ENCODE results near the gene PAPSS2. TPM values are rescaled to one million over a fixed set of nuclear protein-coding genes. Genes with fewer than 3 reads are reported as not detected.

PAPSS2 gene
- total RNA-seq, 1 donor from 2014 or later: 2.0 TPM

DNA sequence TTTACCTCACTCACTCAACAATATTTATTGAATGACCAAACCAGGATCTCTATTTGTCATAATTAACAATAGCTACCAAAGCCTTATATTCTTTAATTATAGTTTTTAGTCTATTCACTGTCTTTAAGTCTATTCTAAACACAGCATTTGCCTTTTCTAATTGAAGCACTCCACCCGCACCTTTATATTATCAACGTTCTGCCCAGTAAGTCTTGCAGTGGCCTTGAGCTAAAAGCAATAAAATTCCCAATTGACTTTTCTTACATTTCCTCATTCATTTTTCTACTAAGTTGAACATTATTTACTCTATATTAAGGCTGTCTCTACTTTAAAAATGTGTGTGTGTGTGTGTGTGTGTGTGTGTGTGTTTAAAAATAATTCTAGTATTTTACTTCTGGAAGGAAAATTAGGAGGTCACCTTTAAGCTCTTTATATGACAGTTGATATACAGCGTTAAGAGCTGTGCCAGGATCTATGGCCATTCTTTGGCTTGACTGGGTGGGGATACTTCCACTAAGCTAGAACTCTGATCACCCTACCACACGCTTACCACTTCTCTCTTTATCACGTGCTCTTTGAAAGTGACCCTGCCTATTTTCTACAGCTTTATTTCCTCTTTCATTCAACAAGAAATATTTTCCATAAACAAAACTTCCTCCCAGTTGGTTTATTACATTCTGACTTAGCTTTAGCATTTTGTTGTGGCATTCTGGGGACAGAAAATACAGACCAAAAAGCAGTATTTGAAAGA, 8.8 kb downstream of the PAPSS2 start:
- DNase-seq (ENCODE audit: low spot score in 2 of 2) (no peak), FAIRE-seq (no peak)

DNA sequence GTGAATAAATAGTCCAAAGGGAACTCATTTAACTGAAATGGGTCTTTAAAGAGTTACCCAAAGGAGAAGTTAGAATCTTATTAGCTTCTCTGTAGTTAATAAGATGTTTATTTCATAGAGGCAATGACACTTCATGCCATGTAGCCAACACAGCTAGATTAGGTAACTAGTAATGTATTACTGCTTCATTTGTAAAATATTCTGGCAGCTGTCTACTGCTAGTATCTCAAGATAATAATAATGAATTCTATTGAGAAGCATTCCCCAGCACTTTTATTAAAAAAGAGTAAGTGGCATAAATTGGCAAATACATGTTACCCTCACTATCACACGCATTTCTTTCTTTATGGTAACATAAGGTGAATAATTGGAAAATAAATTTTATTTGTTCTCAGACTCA, 10.1 kb downstream of the PAPSS2 start:
- FAIRE-seq (no peak), DNase-seq (ENCODE audit: low spot score in 2 of 2) (no peak)

DNA sequence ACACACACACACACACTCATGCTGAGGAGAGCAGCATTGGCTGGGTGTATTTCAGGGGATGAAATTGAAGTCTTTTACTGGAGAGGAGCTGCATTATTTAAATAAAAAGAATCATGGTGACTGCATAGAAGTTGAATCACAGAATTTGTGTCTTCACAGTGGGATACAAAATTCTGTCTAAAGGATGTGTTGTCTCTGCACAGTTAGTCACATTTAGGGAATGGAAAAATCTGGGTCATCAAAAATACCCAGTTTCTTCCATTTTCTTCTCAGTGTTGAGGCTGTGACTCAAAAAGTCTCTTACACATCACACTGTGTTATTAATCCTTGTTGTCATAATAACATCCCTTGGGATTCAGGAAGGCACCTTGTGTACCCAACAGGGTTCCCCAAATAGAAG, 10.9 kb downstream of the PAPSS2 start:
- no peak for DNase-seq (ENCODE audit: low spot score in 2 of 2)
- no peak for FAIRE-seq

DNA sequence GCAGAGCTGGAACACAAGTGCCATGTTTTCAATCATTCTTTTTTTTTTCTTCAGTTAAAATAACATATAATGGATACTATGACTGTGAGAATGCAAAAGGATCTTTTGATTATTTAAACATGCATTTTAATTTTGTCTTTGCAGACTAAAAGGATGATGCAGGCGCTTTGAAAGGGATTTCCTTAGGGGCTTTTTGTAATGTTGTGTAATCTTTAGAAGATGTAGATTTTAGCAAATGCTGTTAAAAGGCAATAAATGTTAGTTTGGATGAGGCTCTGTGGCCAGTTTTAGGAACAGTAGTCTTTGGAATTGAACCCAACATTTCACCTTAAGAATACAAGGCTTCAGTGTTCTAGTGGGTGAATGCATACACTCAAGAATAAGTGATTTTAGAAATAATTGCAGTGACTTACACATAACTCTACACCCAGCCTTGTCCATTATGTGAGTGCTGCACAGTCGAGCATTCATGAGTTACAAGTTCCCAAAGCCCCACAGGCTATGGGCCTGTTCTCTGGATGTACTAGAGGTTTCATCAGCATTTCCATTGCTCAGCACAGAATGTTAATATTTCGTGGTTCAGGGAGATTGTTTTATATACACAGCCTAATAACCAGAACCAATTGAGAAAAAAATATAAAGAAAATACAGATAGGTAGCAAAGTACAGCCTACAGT, 11.6 kb downstream of the PAPSS2 start:
- no peak for FAIRE-seq
- DNase-seq (ENCODE audit: low spot score in 2 of 2): no peak

DNA sequence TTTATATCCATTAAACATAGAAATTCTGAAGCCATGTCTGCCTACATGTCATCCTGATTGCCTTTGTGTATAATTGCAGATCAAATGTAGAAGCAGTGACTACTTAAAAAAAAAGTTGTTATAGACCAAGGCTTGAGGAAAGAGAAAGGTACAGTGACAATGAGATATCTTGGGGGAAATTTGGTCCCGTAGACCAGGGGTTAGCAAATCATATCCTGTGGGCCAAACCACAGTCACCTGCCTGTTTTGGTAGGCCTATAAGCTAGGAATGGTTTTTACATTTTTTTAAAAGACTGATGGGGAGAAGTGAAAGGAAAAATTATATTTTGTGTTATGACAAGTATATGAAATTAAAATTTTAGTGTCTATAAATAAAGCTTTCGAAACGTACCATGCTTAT, 12.9 kb downstream of the PAPSS2 start:
- DNase-seq (ENCODE audit: low spot score in 2 of 2) (no peak), FAIRE-seq (no peak)

DNA sequence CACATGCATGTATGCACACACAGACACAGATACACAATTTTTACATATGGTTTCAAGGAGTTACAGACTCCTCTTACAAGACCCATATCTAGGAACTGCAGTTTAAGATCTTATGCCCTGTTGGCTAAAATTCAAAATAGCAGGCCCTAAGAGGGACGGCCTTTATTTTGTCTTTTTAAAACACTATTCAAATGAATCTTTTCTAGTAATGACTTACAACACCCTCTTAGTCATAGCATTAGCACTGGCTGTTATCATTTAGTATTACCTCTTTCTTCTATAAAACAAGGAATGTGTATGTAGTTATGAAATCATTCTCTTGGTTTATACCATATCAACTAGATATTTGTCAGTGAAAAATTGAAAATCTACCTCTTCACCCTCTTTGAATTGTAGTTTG, 15.3 kb downstream of the PAPSS2 start:
- DNase-seq (ENCODE audit: low spot score in 2 of 2) (no peak), FAIRE-seq (no peak)

DNA sequence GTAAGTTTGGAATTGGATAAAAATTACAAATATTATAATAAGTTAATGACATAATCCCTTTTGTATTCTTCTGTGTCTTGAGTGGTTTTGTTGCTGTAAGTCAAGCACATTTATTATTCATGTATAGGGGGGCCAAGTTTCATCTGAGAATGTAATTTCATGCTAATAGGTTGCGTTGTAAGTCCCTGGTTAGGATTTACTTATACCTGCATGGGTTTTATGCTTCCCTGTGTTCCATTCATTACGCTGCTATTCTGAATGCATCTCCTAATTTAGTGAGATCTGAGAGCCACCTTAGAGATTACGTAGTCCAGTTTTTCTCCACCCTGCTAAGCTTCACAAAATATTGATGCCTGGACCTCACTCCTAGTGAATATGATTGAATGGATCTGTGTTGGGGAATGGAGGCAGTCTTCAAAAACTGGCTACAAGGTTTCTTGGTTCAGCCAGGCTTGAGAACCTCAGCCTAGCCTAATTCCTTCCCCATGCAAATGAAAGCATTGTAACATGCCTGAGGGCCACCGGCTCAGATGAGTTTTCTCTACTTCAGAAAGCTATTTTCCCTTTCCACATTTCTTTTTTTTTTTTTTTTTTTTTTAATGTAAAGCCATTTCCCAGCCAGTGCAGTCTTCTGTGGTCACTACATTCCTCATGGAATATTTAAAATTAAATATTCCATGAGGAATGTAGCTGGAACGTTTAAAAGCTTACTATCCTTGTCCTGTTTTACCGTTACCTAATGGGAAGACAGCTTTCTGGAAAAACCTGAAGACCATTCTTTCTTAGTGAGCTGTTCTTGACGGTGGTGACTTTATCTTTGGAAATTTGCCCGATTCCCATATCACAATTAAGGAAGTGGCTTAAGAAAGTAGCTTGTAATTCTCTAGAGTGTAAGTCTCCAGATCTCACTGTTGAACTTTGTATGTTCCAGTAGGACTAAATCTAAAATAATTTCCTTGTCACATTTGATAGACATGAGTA, 16.0 kb downstream of the PAPSS2 start:
- FAIRE-seq (no peak), DNase-seq (ENCODE audit: low spot score in 2 of 2) (no peak)

DNA sequence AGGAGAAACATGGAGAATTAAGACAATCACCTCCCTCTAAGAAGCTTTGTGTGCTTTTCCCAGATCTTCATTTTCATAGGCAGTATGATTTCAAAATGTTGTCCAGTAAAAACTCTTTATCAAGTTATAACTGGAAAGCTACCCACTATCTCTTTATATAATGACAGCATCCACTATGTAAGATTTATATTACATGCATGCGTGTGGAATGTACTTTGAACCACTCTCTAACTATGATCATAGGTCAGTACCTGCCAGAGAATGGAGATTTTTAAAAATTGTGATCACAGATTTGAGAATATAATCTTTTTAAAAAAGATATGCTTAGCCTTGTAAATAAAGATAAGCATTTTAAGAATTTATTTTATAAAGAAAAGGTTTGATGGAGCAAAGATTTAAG, 17.9 kb downstream of the PAPSS2 start:
- DNase-seq (ENCODE audit: low spot score in 2 of 2): no peak
- no peak for FAIRE-seq

DNA sequence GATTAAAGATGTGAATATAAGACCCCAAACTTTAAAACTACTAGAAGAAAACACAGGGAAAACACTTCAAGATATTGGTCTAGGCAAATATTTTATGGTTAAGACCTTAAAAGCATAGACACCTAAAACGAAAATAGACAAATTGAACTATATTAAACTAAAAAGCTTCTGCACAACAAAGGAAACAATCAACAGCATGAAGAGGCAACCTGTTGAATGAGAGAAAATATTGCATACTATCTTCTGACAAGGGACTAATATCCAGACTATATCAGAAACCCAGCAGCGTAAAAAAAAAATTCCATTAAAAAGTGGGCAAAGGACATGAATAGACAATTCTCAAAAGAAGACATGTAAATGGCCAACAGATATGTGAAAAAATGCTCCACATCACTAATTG, 18.6 kb downstream of the PAPSS2 start:
- no peak for FAIRE-seq

DNA sequence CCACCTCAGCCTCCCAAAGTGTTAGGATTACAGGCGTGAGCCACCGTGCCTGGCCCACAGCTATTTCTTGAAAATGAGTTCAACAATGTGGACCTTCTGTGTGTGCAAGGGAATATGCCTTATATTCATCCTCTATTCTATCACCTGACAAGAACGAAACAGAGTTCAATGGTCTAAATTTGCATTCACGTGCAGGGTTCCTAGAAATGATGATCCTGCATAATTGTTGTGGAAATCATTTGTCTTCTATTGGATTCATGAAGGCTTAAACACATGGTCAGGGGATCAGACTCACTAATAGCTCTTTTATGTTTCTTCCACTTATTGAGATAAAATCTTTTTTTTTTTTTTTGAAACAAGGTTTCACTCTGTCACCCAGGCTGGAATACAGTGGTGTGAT, 23.7 kb downstream of the PAPSS2 start:
- no peak for FAIRE-seq
- no peak for DNase-seq (ENCODE audit: low spot score in 2 of 2)

More for the DNA sequence above, 18.6 kb downstream of the PAPSS2 start:
- no peak for DNase-seq (ENCODE audit: low spot score in 2 of 2)

DNA sequence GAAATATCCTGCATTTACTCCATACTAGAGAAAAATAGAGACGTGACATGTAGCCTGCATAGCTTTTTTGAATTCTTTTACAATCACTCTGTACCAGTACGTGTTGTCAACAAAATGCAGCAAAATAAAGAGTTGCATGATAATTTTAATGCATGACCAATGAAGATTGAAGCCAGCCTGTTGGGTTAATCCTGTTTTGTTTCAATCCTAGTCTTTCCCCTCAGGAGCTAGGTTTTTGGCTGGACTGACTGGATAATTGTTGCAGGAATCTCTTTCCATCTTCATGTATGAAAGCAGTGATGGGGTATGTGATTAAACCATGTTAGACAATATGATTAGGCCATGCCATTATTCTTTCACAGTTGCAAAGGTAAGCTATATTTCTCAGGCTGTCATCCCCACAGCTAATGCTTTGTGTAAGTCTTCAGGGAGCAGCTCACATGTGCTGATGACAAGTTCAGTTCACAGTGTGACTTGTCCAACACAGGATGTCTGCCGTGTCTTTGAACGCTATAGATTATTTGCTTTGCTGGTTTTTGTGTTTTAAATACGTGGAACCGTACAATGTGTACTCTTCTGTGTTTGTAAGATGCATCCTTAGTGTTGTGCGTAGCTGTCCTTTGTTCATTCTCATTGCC, 24.4 kb downstream of the PAPSS2 start:
- no peak for DNase-seq (ENCODE audit: low spot score in 2 of 2)
- no peak for FAIRE-seq

DNA sequence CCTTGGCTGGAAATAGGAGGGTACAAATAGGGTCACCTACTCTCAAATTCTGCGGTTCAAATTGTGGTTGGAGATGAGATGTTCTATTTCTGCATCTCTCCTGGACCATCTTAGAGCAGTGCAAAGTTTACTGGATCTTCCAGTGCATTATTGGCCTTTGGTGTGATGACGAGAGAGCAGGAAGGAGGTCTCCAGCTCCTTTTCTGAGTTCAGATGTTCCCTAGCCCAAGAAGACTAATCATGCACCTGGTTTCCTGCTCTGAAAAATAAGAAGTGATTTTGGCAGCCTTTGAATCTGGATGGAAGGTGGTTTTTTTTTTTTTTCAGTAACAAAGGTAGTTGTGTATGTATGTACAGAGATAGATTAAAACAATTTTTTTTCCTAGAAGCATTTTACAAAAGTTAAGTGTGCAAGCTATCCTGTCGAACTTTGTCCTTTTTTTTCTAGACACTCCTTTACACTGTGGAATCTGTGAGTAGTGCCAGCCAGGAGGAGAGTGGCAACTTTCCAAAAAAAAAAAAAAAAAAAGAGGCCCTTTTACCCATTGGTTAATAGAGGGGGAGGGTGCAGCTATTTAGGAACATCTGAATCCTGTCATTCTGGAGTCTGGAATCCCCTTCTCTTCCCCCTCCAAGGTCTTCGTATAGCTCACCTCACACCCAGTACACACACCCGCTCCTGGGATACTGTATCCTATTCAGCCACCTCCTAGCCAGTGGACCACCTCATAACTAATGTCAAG, 26.3 kb downstream of the PAPSS2 start:
- DNase-seq (ENCODE audit: low spot score in 2 of 2): no peak

DNA sequence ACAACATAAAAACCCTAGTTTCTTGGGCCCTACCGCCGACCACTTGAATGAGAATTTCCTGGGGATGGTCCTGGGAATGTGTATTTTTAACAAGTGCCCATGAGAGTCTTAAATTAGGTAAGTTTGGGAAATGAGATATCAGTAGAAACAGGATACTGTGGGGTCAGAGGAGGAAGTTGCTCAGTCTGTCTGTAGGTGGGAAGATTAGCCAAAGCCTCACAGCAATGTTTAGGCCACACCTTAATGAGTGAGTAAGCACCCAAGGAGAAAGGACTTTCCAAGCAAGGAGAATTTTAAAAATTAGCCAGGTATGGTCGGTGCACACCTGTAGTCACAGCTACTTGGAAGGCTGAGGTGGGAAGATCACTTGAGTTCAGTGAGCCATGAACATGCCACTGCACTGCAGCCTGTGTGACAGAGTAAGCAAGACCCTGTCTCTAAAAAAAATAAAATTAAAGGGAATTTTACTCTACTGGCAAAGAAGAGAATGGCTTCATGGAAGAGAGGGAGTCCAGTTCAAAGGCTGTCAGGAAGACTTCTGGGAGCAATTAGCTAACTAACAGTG, 31.9 kb downstream of the PAPSS2 start:
- DNase-seq (ENCODE audit: low spot score in 2 of 2) (no peak), FAIRE-seq (no peak)

More for the DNA sequence above, 26.3 kb downstream of the PAPSS2 start:
- no peak for FAIRE-seq

DNA sequence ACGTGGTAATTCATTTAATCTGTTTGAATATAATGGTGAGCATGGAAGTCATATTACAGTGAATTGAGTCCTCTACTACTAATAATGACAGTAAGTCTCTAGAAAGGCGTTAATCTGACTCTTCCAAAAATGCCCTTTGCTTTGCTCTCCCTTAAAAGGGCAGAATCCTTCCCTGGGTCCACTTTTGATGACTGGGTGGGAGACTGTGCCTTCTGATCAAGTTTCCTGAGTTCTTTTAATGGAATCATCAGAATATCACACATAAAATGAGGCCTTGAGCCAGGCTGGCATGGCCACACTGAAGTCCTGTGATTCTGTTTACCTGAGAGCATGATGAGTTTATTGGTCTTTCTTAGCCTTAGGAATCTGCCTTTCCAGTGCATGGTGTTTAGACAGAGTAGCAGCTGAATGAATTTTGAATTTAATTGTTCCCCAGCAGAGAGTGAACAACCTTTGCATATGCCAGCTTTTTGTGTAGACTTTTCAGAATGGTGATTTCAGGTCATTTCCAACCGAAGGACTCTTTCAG, 33.3 kb downstream of the PAPSS2 start:
- FAIRE-seq (no peak), DNase-seq (ENCODE audit: low spot score in 2 of 2) (no peak)

DNA sequence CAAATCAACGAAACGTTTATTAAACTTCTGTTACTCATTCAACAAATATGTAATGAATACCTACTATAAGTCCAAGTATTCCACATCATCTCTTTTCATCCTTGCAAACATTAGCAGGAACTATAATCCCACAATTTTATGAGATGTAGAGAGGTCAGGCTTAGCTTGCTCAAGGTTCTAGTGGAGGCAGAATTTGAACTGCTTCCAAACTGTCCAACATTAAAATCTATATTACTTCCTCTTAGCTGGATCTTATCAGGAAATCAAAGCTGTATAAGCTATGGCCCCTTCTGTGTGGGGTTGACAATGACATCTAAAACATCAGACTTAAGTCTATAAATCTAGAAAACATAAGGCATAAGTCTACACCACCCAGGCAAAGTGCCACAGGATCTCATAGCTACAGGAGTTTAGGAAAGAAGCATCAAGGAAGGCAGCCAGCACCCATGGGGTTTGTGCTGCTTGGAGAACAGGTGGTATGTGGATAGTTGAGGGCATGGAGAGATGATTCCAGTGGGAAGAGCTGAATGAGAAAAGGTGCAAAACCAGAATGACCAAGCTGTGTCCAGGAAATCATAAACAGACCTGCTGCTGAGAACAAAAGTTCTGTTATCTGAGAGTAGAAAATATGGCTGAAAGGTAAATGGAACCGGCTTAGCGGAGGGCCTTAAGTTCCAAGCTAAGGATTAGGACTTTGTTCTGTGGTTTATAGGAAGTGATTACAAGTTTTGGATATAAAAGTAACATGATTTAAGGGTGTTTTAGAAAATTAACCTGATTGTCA, 34.5 kb downstream of the PAPSS2 start:
- no peak for FAIRE-seq

DNA sequence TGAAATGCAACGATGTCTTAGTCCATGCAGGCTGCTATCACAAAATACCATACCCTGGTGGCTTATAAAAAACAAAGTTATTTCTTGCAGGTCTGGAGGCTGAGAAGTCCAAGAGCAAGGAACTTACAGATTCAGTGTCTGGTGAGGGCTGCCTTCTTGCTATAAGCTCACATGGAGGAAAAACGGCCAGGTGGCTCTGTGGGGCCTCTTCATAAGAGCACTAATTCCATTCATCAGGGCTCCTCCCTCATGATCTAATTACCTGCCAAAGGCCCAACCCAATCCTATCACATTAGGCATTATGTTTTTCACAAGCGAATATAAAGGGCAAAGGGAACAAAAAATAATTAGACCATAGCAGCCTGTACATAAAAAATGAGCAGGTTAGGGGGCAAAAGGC, 35.4 kb downstream of the PAPSS2 start:
- no peak for FAIRE-seq
- no peak for DNase-seq (ENCODE audit: low spot score in 2 of 2)

More for the DNA sequence above, 34.5 kb downstream of the PAPSS2 start:
- no peak for DNase-seq (ENCODE audit: low spot score in 2 of 2)

DNA sequence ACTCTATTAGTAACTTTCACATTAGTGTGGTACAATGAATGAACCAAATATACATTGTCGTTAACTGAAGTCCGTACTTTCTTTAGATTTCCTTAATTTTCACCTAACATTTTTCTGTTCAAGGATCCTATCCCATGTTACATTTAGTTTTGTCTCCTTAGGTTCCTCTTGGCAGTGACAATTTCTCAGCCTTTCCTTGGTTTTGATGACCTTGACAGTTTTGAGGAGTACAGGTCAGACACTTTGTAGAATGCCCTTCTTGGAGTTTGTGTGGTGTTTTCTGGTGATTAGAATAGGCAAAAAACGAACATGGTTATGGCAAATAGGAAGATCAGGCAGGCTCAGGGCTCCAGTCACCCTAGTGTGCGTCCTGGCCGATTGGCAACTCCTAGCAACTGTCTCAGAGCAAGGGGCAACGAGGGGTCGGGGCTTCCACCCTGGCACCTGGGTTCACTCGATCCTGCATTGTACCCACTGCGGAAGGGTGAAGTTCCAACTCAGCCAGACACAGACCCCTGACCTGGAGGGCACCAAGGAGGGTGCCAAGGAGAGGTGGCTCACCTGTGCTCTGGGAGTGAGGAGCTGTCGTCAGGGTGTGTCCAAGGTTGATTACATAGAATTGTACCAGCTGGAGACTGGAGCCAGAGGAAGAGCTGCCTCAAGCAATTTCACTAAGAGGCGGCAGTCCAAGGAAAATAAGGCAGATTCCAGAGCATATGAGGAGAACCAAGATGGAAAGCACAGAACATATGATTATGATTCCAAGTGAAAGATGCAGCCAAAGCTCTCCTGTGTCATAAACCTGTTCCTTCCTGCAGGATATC, 37.5 kb downstream of the PAPSS2 start:
- no peak for FAIRE-seq
- DNase-seq (ENCODE audit: low spot score in 2 of 2): no peak
